TTC549 (cell line): ENCODE data around the gene ULBP3.

Source experiments
- FAIRE-seq: peaks from 2 replicates; lab custom pipeline; 2012; peaks lifted over from hg19 to GRCh38; lab: Jason Lieb, UNC

The ULBP3 gene

GRCh38 chr6:150068720-150069648 is at the start of gene ULBP3:
Gene ULBP3 (minus strand): TSS chr6:150069121. CDS start chr6:150069066, 55 bp downstream.
- FAIRE-seq, result no peak

GRCh38 chr6:150118627-150119026 is 49.7 kb upstream of the ULBP3 start:
- FAIRE-seq, result no peak

DNA sequence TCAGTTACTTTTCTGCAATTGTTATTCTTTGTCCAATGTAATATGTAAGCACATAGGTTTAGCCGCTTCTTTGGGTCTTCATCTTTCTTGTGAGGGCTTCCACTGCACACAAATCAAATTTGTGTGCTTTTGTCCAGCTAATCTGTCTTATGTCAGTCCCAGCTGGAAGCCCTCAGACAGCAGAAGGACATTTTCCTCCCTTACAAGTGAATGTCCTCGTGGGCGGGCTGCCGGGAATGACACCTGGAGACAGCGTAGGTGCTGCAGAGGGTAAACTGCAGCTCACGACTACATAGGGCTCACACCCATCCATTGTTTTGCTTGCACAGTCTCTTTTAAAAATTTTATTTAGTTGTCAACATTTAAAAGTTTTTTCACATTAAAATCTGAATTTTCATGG is 49.3 kb upstream of the ULBP3 start:
- no peak for FAIRE-seq

DNA sequence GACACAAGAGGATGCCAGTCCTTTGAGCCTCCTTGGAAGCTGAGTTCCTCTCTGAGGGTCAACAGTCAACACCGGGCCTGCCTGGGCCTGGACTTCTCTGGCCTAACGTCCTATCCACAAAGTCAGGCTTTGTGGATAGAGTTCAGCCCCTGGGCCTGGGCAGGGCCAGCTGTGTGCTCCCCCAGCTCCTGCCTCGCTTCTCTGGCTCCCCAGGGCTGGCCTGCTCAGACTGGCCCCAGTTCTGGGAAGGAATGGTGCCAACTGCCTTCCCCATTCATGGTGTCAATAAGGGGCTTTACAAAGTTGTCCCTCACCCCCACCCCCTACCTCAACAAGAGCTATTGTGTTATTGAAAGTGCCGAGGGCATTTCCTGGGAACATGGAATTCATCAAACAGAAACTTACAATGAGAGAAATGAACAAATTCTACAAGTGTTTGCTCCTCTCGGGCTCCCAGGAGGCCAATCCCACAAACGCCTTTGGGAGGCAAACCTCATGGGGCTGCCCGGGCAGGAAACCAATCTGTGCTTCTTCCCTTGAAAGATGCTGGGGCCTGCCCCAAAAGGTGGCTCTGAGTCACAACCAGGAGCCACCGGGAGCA is 47.4 kb upstream of the ULBP3 start:
- no peak for FAIRE-seq

GRCh38 chr6:150115769-150116168 is 46.8 kb upstream of the ULBP3 start:
- no peak for FAIRE-seq

DNA sequence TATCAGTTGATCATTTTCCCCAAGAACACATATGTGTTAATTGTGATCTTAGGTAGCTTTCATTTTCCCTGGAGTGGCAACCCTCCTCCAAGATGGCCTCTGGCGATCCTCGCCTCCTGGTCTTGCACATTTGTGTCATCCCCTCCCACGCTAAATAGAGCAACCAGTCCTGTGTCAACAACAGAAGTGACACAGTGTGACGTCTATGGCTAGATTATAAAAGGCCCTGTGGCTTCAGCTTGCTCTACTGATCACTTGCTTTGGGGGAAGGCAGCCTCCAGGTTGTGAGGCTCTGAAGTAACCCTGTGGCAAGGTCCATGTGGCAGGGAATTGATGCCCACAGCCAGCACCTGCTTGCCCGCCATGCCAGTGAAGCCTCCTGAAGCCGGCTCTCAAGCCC is 43.3 kb upstream of the ULBP3 start:
- no peak for FAIRE-seq

DNA sequence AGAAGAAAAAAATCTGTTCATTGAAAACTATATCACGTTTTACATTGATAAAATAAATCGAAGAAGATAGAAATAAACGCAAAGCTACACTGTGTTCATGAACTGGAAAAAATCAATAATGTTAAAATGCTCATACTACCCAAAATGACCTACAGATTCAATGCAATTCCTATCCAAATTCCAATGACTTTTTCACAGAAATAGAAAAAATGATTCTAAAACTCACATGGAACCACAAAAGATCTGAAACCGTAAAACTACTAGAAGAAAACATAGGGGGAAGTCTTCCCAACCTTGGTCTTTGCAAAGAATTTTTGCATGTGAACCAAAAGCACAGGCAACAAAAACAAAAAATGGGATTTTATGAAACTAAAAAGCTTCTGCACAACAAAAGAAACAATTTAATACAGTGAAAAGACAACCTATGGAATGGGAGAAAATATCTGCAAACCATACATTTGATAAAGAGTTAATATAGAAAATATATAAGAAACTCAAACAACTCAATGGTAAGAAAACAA is 33.9 kb upstream of the ULBP3 start:
- FAIRE-seq, result no peak

DNA sequence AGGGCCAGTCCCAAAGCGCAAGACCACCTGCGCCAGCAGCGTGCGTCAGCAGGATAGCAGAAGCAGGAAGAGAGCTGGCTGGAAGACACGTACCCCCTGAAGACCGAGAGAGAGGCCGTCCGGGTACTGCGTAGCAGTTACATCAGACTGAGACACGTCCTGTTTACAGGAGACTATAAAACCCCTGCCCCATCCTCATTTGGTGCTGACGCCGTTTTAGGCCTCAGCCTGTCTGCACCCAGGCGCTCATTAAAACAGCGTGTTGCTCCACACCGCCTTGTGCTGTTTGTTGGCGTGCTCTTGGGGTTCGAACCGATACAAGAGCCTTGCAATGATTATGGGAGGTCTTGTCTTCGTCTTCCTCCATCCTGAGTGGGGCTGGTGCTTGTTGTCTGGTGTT is 31.8 kb upstream of the ULBP3 start:
- FAIRE-seq, result no peak

- FAIRE-seq, result no peak
These were observed 31.0 kb upstream of the ULBP3 start for GRCh38 chr6:150099953-150100352.

- FAIRE-seq, result no peak
These were observed 30.6 kb upstream of the ULBP3 start for GRCh38 chr6:150099546-150099945.

GRCh38 chr6:150098155-150098554 is 29.2 kb upstream of the ULBP3 start:
- FAIRE-seq, result no peak

DNA sequence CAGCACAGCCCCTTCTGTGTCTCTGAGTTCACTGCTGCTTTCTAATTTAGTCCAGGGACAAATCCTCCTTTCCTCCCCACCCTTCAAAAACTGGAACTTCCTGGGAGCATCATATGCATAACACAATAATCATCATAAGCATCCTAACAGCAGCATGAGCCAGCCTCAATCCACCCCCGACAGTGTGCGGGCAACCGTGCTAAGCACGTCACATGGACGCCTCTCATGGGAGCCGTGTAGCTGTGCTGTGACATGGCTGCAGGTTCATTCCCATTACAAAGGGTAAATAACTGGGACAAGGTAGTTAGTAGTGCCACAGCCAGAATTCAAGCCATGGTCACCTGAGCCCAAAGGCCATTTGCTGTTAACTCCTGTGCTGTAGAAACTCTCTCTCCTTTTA is 24.5 kb upstream of the ULBP3 start:
- no peak for FAIRE-seq

DNA sequence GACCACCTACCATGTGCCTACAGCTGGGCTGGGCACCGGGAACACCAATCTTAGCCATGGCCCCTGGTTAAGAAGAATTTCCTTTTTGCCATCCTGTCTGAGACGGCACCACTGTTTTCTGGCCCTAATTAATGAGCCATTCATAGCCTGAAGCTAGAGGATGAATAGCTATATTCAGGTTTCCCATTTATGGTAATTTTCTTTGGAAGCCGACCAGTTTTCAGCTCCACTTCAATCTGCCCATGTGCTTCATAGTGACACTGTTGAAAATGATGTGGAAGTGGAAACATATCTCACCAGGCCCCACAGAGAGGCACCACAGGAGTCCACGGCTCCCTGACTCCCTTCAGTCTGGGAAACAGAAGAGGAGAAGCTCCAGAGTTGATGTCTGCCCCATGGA is 22.6 kb upstream of the ULBP3 start:
- no peak for FAIRE-seq

GRCh38 chr6:150090328-150090727 is 21.4 kb upstream of the ULBP3 start:
- no peak for FAIRE-seq

- FAIRE-seq, result no peak
These were observed 19.7 kb upstream of the ULBP3 start for GRCh38 chr6:150088481-150089154.

GRCh38 chr6:150087336-150087735 is 18.4 kb upstream of the ULBP3 start:
- no peak for FAIRE-seq

DNA sequence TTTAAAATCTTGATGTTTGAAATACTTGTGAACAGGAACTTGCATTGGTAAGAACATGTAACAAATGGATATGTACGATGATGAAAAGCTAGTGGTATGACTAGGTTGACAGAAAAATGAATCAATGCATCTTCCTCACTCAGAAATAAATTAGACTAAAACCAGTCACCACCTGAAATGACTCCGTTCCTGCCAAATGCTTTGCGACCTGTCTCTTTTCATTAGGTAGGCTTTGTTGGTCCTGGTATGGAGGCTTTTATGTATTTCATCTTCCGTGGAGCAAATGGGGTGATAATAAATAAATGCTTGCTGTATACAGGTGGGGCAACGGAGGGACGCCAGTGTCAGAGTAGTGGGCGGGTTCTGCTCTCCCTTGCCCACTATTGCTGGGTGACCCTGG is 17.1 kb upstream of the ULBP3 start:
- no peak for FAIRE-seq

GRCh38 chr6:150084426-150084825 is 15.5 kb upstream of the ULBP3 start:
- FAIRE-seq, result no peak

GRCh38 chr6:150083839-150084238 is 14.9 kb upstream of the ULBP3 start:
- FAIRE-seq, result no peak

GRCh38 chr6:150081702-150082101 is 12.8 kb upstream of the ULBP3 start:
- FAIRE-seq, result no peak

DNA sequence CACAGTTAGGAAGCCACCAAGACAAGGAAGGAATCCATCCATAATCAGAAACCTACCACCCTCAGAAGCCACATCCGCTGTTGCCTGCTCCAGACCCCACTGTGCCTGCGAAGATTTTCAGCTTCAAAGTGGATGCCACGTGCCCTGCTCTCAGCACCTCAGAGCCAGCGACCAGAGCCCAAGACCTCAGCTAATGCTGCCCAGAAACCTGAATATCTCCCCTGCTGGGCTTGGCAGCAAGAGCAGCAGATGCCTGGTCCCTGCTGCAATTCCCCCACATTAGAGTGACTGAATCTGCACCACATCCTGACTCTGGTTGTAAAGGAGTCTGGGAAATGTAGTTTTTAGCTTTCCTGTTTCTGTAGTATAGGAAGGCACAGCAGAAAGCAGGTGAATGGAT is 10.7 kb upstream of the ULBP3 start:
- FAIRE-seq, result no peak

DNA sequence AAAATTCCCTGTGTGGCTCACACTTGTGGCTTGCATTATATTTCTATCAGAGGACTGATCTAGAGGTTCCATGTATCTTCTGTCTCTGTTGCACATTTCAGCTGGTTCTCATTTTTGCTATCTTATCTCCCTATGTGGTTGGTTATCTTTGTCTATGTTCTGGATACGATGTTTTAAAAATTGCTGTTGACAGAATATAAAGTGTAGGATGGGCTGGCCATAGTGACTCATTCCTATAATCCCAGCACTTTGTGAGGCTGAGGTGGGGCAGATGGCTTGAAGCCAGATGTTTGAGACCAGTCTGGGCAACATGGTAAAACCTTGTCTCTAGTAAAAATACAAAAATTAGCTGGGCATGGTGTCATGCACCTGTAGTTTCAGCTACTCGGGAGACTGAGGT is 9.9 kb upstream of the ULBP3 start:
- FAIRE-seq, result no peak
